ENCODE measurements around the gene TRAP1.

GRCh38 chr16:3625331-3625730 lies 92.0 kb downstream of the TRAP1 start:
- TF ChIP-seq CEBPB (IDR thresholded peaks at IDR 0.05) (no peak), TAF1 (IDR thresholded peaks at IDR 0.05; ENCODE audit: low read depth) (no peak), EP300 (IDR thresholded peaks at IDR 0.05; ENCODE audit: borderline replicate concordance) (no peak), FOXM1 (IDR thresholded peaks at IDR 0.05; ENCODE audit: borderline replicate concordance, low read depth) (no peak), CREB1 (IDR thresholded peaks at IDR 0.05; ENCODE audit: low read depth) (no peak), RAD21 (IDR thresholded peaks at IDR 0.05; ENCODE audit: low read depth) (no peak), TCF12 (IDR thresholded peaks at IDR 0.05; ENCODE audit: low read depth) (no peak), REST (IDR thresholded peaks at IDR 0.05; ENCODE audit: low read depth) (no peak), NFIC (IDR thresholded peaks at IDR 0.05) (no peak), USF1 (IDR thresholded peaks at IDR 0.05) (no peak), EGR1 (IDR thresholded peaks at IDR 0.05) (no peak)
